ENCODE data around the gene SYNC. TPM values are rescaled to one million over a fixed set of nuclear protein-coding genes. Genes with fewer than 3 reads are reported as not detected.

SYNC gene
- total RNA-seq, 1 donor from 2014 or later: 16.2 TPM

DNA sequence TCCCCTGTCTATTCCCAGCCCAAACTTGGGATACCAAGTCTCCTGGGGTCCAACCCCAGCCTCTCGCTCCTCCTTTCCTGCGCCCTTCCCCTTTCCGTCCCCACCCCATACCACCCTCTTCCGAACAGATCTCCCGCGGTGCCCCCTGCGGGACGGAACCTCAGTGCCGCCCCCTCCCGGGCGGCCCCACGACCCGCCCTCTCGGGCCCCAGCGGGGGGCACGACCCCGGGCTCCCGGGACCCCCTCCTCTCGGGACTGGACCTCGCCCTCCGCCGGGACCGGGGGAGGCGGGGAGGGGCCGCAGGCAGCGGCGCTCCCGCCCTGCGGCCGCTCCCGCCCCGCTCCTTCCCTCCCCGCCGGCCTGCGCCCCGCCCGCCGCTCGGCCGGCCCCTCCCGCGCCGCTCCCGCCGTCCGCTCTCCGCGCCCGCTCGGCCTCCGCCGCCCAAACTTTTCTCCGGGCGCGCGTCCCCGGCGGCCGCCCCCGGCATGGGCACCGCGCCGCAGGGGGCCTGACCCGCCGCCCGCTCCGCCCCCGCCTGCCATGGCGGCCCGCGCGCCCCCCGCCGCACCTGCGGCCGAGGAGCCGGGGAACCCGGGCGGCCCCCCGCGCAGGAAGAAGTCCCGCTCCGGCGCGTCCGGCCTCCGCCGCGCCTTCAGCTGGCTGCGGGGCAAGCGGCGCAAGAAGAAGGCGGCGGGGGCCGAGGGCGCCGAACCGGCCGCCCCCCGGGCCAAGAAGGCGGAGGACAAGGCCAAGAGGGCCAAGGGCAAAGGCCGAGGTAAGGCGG is 39.0 kb upstream of the SYNC start:
- no peaks in the 10 kb centered on the region for H3K27me3 ChIP-seq (ENCODE audit: low read depth)
- peak overlapping the region; percentile 79 for H3K27ac ChIP-seq (replicated peaks)
- no peak for DNase-seq
- intact Hi-C loops (cut with micrococcal nuclease): no loop called here
- peaks cover 33% of the 10 kb centered on the region for H3K4me1 ChIP-seq
- no peaks in the 10 kb centered on the region for H3K9me3 ChIP-seq (replicated peaks)
- H3K36me3 ChIP-seq: no peaks in the 10 kb centered on the region
- TF ChIP-seq, protein P1, sequence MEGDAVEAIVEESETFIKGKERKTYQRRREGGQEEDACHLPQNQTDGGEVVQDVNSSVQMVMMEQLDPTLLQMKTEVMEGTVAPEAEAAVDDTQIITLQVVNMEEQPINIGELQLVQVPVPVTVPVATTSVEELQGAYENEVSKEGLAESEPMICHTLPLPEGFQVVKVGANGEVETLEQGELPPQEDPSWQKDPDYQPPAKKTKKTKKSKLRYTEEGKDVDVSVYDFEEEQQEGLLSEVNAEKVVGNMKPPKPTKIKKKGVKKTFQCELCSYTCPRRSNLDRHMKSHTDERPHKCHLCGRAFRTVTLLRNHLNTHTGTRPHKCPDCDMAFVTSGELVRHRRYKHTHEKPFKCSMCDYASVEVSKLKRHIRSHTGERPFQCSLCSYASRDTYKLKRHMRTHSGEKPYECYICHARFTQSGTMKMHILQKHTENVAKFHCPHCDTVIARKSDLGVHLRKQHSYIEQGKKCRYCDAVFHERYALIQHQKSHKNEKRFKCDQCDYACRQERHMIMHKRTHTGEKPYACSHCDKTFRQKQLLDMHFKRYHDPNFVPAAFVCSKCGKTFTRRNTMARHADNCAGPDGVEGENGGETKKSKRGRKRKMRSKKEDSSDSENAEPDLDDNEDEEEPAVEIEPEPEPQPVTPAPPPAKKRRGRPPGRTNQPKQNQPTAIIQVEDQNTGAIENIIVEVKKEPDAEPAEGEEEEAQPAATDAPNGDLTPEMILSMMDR (IDR thresholded peaks at IDR 0.05; ENCODE audit: borderline replicate concordance): peak; percentile 51
- peak overlapping the region; percentile 83 for H3K4me3 ChIP-seq

DNA sequence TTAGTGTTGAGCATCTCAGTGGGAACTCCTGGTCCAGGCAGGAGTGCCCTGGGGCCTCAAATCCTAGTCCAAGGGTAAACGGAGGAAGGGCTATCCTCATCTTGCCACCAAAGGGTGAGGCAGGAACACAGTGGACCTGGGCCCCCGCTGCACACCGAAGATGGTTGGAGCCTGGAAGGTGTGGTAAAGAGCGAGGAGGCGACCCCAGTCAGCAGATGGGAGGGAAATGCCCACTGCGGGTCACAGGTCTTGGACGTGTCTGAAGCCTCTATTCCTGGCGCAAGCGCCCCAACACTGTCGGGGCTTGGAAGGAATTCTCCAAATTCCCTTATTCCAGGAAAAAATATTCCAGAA is 38.5 kb upstream of the SYNC start:
- Histone ChIP-seq H3K27ac (replicated peaks) (peak overlapping the region; percentile 79), H3K4me1 (peaks cover 33% of the 10 kb centered on the region), H3K4me3 (peak overlapping the region; percentile 83), H3K36me3 (no peaks in the 10 kb centered on the region), H3K9me3 (replicated peaks) (no peaks in the 10 kb centered on the region), H3K27me3 (ENCODE audit: low read depth) (no peaks in the 10 kb centered on the region)
- DNase-seq: no peak
- intact Hi-C loops (cut with micrococcal nuclease): no loop called here
- TF ChIP-seq, protein P1 (IDR thresholded peaks at IDR 0.05; ENCODE audit: borderline replicate concordance): no peak

DNA sequence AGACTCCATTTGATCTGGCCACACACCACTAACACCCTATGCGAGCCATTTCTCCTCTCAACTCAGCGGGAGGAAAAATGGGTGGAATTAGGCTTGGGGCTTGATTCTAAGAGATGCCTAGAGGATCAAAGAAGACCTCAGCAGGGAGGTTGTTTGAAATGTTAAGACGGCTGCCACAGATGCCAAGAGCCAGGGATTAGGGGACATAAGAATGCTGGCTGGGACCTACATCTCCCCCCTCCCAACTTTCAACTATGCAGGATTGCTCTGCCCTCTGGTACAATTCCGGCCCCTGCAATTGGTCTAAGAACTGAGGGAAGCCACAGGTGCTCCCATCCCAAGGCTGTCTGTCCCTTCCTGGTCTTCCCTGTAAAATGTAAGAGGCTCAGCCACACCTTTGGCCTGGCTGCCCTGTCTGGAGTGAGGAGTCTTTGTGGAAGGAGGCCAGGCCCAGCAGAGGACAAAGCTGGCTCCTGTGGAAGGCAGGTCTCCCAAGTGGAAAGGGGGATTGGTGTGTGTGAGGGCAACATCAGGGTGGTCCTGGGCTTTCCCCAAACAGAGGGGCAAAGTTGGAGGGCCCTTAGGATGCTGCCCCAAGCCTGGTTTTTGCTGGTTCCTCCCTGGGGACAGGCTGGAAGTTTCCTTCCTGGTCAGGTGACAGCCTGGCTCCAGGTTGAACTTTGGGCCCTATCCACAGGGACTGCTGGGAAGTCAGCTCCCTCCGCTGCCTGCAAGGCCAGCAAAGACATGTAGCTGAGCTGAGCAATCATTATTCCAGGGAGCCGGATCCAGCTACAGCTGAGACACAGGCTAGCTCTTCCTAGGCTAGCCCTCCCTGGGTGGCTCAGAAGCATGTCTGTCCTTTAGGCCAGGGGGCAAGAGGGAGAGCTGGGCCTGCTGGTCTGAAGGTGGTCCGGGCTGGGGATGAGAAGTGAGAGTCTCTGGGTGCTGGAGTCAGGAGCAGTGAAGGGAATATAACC is 34.5 kb upstream of the SYNC start:
- Histone ChIP-seq H3K4me1 (peaks cover 13% of the 10 kb centered on the region), H3K4me3 (no peak overlapping the region), H3K27me3 (ENCODE audit: low read depth) (no peaks in the 10 kb centered on the region), H3K9me3 (replicated peaks) (no peaks in the 10 kb centered on the region), H3K27ac (replicated peaks) (no peak overlapping the region), H3K36me3 (no peaks in the 10 kb centered on the region)
- no peak for DNase-seq
- TF ChIP-seq, protein P1 (IDR thresholded peaks at IDR 0.05; ENCODE audit: borderline replicate concordance): no peak
- intact Hi-C loops (cut with micrococcal nuclease): no loop called here

DNA sequence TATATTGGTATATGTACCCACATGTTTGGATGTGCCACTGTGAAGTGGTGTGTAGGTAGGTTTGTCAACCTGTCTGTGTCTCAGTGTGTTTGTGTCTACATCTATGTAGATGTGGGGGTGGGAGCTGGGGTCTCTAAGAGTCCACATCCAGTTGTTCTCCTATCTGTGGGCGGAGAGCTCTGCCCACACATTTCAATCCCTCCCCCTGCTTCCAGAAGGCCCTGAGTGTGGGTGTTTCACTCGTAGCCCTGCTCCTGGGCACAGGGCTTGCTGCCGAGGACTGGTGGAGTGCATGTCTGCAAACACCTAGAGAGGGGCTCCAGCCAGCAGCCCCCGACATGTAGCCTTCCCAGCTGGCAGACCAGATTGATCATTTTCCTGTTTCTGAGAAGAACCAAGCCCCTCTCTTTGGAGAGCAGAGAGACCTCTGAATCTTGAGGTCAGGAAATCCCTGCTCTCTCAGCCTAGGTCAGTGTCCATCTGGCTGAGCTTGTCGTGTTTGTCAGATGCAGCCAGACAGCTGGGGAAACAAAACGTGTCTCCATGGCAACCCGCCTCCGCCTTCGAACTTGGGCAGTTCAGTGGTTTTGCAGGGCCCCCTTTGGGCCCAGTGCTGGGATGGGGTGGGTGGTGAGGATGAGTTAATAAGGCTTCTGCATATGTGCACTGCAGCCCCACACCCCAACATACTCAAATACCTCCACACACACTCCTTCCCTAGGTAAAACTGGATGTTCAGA is 31.2 kb upstream of the SYNC start:
- TF ChIP-seq, protein P1 (IDR thresholded peaks at IDR 0.05; ENCODE audit: borderline replicate concordance): no peak
- Histone ChIP-seq H3K9me3 (replicated peaks) (no peaks in the 10 kb centered on the region), H3K27me3 (ENCODE audit: low read depth) (no peaks in the 10 kb centered on the region), H3K27ac (replicated peaks) (no peak overlapping the region), H3K4me1 (no peaks in the 10 kb centered on the region), H3K36me3 (no peaks in the 10 kb centered on the region), H3K4me3 (no peak overlapping the region)
- DNase-seq: no peak
- intact Hi-C loops (cut with micrococcal nuclease): no loop called here

Data from left ventricle myocardium inferior (tissue), 1 donor.